H9 (cell line): ENCODE results near the gene PMP22. TPM values are rescaled to one million over a fixed set of nuclear protein-coding genes. Genes with fewer than 3 reads are reported as not detected.

Experiments used
- DNase-seq: peaks from one replicate; pipeline ENCODE4 v3.0.0-alpha.2; 2017
- H2AFZ ChIP-seq: one replicate; pipeline ENCODE4 v1.6.1; 2013; ENCODE audit warnings: mild to moderate bottlenecking, low read length, control low read depth, moderate library complexity
- H2AK5ac ChIP-seq: 2 replicates; pipeline ENCODE4 v1.6.1; 2013; ENCODE audit warnings: low read length, control low read depth, mixed read lengths; ENCODE audit not compliant: insufficient read length
- H2BK120ac ChIP-seq: one replicate; pipeline ENCODE4 v1.6.1; 2013; ENCODE audit warnings: low read depth, mild to moderate bottlenecking, low read length, control low read depth, inconsistent platforms; ENCODE audit not compliant: poor library complexity, severe bottlenecking
- H2BK12ac ChIP-seq: 2 replicates; pipeline ENCODE4 v1.6.1; 2013; ENCODE audit warnings: low read length, control low read depth, mixed read lengths, low read depth; ENCODE audit not compliant: insufficient read length
- H2BK15ac ChIP-seq: 2 replicates; pipeline ENCODE4 v1.6.1; 2013; ENCODE audit warnings: low read depth, low read length, control low read depth
- H2BK20ac ChIP-seq: one replicate; pipeline ENCODE4 v1.6.1; 2013; ENCODE audit warnings: low read depth, mild to moderate bottlenecking, low read length, control low read depth, inconsistent platforms; ENCODE audit not compliant: poor library complexity, severe bottlenecking
- H2BK5ac ChIP-seq: 2 replicates; pipeline ENCODE4 v1.6.1; 2013; ENCODE audit warnings: low read length, control low read depth, mixed read lengths; ENCODE audit not compliant: insufficient read length
- H3K14ac ChIP-seq: 2 replicates; pipeline ENCODE4 v1.6.1; 2013; ENCODE audit warnings: low read length, control low read depth; ENCODE audit not compliant: insufficient read depth
- H3K18ac ChIP-seq: 2 replicates; pipeline ENCODE4 v1.6.1; 2013; ENCODE audit warnings: low read depth, mild to moderate bottlenecking, mixed read lengths, low read length, control low read depth; ENCODE audit not compliant: insufficient read length
- H3K23ac ChIP-seq: 2 replicates; pipeline ENCODE4 v1.6.1; 2013; ENCODE audit warnings: low read length, control low read depth, mixed read lengths, low read depth; ENCODE audit not compliant: insufficient read length
- H3K23me2 ChIP-seq: 2 replicates; pipeline ENCODE4 v1.6.1; 2013; ENCODE audit warnings: low read depth, mild to moderate bottlenecking, mixed read lengths, low read length, control low read depth; ENCODE audit not compliant: insufficient read length, poor library complexity, severe bottlenecking
- H3K27ac ChIP-seq: 2 replicates; pipeline ENCODE4 v1.5.1; 2013; ENCODE audit warnings: low read length, control low read depth, mixed read lengths, low read depth; ENCODE audit not compliant: insufficient read length
- H3K27me3 ChIP-seq: 2 replicates; pipeline ENCODE4 v1.6.1; 2013; ENCODE audit warnings: low read length, control low read depth, inconsistent platforms; ENCODE audit not compliant: insufficient read depth
- H3K4ac ChIP-seq: 2 replicates; pipeline ENCODE4 v1.6.1; 2013; ENCODE audit warnings: low read depth, mild to moderate bottlenecking, control low read depth, inconsistent platforms, low read length, moderate library complexity
- H3K4me1 ChIP-seq: 2 replicates; pipeline ENCODE4 v1.6.1; 2013; ENCODE audit warnings: low read length, control low read depth, inconsistent platforms; ENCODE audit not compliant: insufficient read depth
- H3K4me2 ChIP-seq: 2 replicates; pipeline ENCODE4 v1.6.1; 2013; ENCODE audit warnings: low read length, control low read depth, mixed read lengths; ENCODE audit not compliant: insufficient read length, insufficient read depth
- H3K56ac ChIP-seq: 2 replicates; pipeline ENCODE4 v1.6.1; 2013; ENCODE audit warnings: low read depth, mild to moderate bottlenecking, mixed read lengths, low read length, control low read depth; ENCODE audit not compliant: insufficient read length
- H3K79me1 ChIP-seq: 2 replicates; pipeline ENCODE4 v1.6.1; 2013; ENCODE audit warnings: low read depth, mild to moderate bottlenecking, moderate library complexity, low read length, control low read depth, inconsistent platforms; ENCODE audit not compliant: insufficient read depth, poor library complexity, severe bottlenecking
- H3K79me2 ChIP-seq: 2 replicates; pipeline ENCODE4 v1.6.1; 2013; ENCODE audit warnings: low read length, control low read depth, inconsistent platforms; ENCODE audit not compliant: insufficient read depth
- H3K9ac ChIP-seq: 2 replicates; pipeline ENCODE4 v1.6.1; 2013; ENCODE audit warnings: low read length, control low read depth, mixed read lengths; ENCODE audit not compliant: insufficient read length; ENCODE audit errors: extremely low read depth
- H3K9me3 ChIP-seq: one replicate; pipeline ENCODE4 v1.6.1; 2013; ENCODE audit warnings: low read depth, low read length, inconsistent platforms; ENCODE audit not compliant: control insufficient read depth
- H3T11ph ChIP-seq: one replicate; pipeline ENCODE4 v1.6.1; 2013; ENCODE audit warnings: mild to moderate bottlenecking, low read length, control low read depth, inconsistent platforms
- H4K20me1 ChIP-seq: one replicate; pipeline ENCODE4 v1.6.1; 2013; ENCODE audit not compliant: control insufficient read depth, insufficient read length, insufficient read depth
- H4K5ac ChIP-seq: 2 replicates; pipeline ENCODE4 v1.6.1; 2013; ENCODE audit warnings: low read depth, mild to moderate bottlenecking, mixed read lengths, low read length, control low read depth; ENCODE audit not compliant: insufficient read length
- H4K8ac ChIP-seq: replicated peaks from 2 replicates; pipeline ENCODE4 v1.6.1; 2013; ENCODE audit warnings: low read length, control low read depth, mixed read lengths, low read depth; ENCODE audit not compliant: insufficient read length
- H4K91ac ChIP-seq: 2 replicates; pipeline ENCODE4 v1.6.1; 2013; ENCODE audit warnings: low read depth, mild to moderate bottlenecking, moderate library complexity, mixed read lengths, low read length, control low read depth; ENCODE audit not compliant: insufficient read length
- H3K27ac Mint-ChIP-seq, 3 experiments: 2 replicates in 2 of 3; 3 replicates in 1 of 3; pipeline ENCODE4 v1.8.0; 2020 to 2021; ENCODE audit warnings: mixed read lengths in 3 of 3, mild to moderate bottlenecking in 1 of 3, moderate library complexity in 1 of 3
- H3K27me3 Mint-ChIP-seq: 2 replicates; pipeline ENCODE4 v1.8.0; 2021; ENCODE audit warnings: low read depth, mild to moderate bottlenecking, moderate library complexity, mixed read lengths
- H3K36me3 Mint-ChIP-seq, 3 experiments: 2 replicates in 2 of 3; 3 replicates in 1 of 3; pipeline ENCODE4 v1.8.0; 2020 to 2021; ENCODE audit warnings: low read depth in 3 of 3, mixed read lengths in 3 of 3; ENCODE audit not compliant: insufficient read depth in 1 of 3
- H3K4me1 Mint-ChIP-seq, 2 experiments: 2 replicates each; pipeline ENCODE4 v1.8.0; 2020; ENCODE audit warnings: mixed read lengths in 2 of 2
- H3K4me3 Mint-ChIP-seq, 2 experiments: 2 replicates in 1 of 2; 3 replicates in 1 of 2; pipeline ENCODE4 v1.8.0; 2020 to 2021; ENCODE audit warnings: mild to moderate bottlenecking in 2 of 2, mixed read lengths in 2 of 2, moderate library complexity in 1 of 2
- H3K9me3 Mint-ChIP-seq, 2 experiments: 2 replicates in 1 of 2; 3 replicates in 1 of 2; pipeline ENCODE4 v1.8.0; 2020; ENCODE audit warnings: mild to moderate bottlenecking in 2 of 2, mixed read lengths in 2 of 2, moderate library complexity in 1 of 2
- CTCF ChIP-seq: fragments of 200-600 bp; sonication (generic); conservative IDR thresholded peaks from 3 replicates; pipeline ENCODE4 v1.8.0; 2021; ENCODE audit warnings: antibody characterized with exemption, mild to moderate bottlenecking
- WGBS: extraction: QIAGEN DNeasy Blood & Tissue Kit; methylation state at CpG from one replicate; pipeline ENCODE4 v1.1.7; 2013; ENCODE audit warnings: missing lambda C conversion rate, low lambda C conversion rate, mixed read lengths; ENCODE audit not compliant: insufficient read length; ENCODE audit errors: extremely low coverage; 5-methylcytosine and 5-hydroxymethylcytosine counted together
- total RNA-seq: library from RNA; stranded (reverse); gene quantifications from 2 replicates; pipeline ENCODE4 v1.2.1, GENCODE V29; 2021

Gene PMP22
- total RNA-seq, 1 experiment from 2014 or later: 1.5 TPM

GRCh38 chr17:15184872-15185624 is 80.1 kb downstream of the PMP22 start:
- H2BK15ac ChIP-seq: no peak overlapping the region
- H3K79me1 ChIP-seq: no peaks in the 10 kb centered on the region
- no peak overlapping the region for H3K18ac ChIP-seq
- no peak overlapping the region for H3K4me2 ChIP-seq
- no peak overlapping the region for H2AK5ac ChIP-seq
- no peak overlapping the region for H2BK5ac ChIP-seq
- no peaks in the 10 kb centered on the region for H4K20me1 ChIP-seq
- Mint-ChIP-seq H3K27me3 (peaks cover 8% of the 10 kb centered on the region), H3K4me1 (peaks cover 10 to 17% of the 10 kb centered on the region in 2 experiments), H3K36me3 (no peaks in the 10 kb centered on the region; a peak in 1 of 7 replicates), H3K4me3 (no peak overlapping the region), H3K9me3 (peaks cover 0 to 6% of the 10 kb centered on the region in 2 experiments; a peak in 3 of 5 replicates), H3K27ac (no peak overlapping the region)
- H3K14ac ChIP-seq: no peak overlapping the region
- H4K5ac ChIP-seq: no peak overlapping the region
- H2AFZ ChIP-seq: no peak overlapping the region
- no peak overlapping the region for H3K56ac ChIP-seq
- H4K91ac ChIP-seq: no peak overlapping the region
- H3K9ac ChIP-seq: no peak overlapping the region
- no peaks in the 10 kb centered on the region for H3K79me2 ChIP-seq
- H3K23ac ChIP-seq: no peak overlapping the region
- H2BK20ac ChIP-seq: no peak overlapping the region
- no peak overlapping the region for H4K8ac ChIP-seq
- H2BK12ac ChIP-seq: no peak overlapping the region
- H3K4me1 ChIP-seq: no peaks in the 10 kb centered on the region; the same call in 1 of the 2 replicates
- no peak overlapping the region for H2BK120ac ChIP-seq
- no peaks in the 10 kb centered on the region for H3K9me3 ChIP-seq
- TF ChIP-seq CTCF: no peak
- H3K4ac ChIP-seq: no peak overlapping the region
- DNase-seq: no peak
- no peaks in the 10 kb centered on the region for H3K27me3 ChIP-seq
- H3K27ac ChIP-seq: no peak overlapping the region
- no peaks in the 10 kb centered on the region for H3K23me2 ChIP-seq
- WGBS: no CpG with 5 or more reads among the region's 5 CpGs
- no peak overlapping the region for H3T11ph ChIP-seq
